GM21390 (cell line): ENCODE data around the gene HEG1.

Experiments
- ATAC-seq: cut with Tn5 transposase; IDR thresholded peaks from one replicate; pipeline ENCODE4 v1.9.1; 2021; ENCODE audit not compliant: unreplicated experiment

Gene HEG1

DNA sequence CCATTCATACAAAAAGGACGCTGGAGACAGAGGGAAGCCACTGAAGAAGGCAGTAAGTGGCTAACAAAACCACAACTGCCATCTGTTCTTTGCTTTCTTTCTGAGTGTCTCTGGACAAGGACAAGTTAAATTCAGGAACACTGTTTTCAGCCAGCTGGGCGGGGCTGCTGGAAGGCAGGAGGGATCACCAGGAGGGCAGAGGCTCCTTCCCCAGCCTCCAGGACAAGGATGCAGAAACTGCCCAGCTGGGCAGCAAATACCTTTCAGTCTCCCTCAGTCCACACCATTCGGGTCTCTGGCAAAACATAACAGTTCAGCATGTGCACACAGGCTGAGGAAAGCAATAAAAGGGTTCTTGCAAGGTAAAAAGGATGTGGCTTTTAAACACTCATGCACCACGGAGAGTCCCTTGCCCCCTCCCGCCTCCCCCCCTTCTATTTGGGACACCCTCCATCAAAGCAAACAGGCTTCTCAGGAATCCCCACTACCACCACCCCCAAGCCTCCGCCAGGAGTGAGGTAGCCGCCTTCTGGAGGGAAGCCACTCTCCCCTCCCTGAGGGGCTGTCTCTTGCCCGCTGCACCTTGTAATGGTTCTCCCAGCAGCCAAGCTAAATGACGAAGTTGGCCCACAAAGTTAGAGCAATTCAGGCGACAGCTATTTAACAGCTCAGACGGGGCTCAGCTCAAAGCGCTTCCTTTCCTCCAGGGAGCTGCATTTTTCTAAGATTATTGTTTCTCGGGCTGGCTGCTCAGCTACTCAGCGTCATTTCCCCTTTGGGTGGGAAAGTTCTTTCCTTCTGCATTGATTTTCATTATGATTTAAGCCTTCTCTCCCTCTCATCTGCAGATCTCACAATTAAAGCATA lies 3.8 kb downstream of the HEG1 start:
- ATAC-seq, result no peak

DNA sequence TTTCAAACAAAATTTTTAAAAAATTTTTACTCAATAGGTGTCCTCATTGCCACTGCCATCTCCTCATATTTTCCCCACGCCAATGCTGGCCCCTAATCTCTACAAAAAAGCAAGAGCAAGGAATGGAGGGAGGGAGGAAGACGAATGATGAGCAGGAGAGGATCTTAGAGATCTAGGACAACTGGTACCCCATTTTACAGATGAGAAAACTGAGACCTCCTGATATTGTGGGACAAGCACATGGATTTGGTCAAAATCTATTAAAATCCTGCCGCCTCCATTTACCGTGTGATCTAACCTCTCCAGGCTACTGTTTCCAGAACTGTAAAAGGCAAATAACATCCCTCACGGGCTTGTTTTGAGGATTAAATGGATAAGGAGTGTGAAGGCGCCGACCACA lies 4.6 kb downstream of the HEG1 start:
- no peak for ATAC-seq

DNA sequence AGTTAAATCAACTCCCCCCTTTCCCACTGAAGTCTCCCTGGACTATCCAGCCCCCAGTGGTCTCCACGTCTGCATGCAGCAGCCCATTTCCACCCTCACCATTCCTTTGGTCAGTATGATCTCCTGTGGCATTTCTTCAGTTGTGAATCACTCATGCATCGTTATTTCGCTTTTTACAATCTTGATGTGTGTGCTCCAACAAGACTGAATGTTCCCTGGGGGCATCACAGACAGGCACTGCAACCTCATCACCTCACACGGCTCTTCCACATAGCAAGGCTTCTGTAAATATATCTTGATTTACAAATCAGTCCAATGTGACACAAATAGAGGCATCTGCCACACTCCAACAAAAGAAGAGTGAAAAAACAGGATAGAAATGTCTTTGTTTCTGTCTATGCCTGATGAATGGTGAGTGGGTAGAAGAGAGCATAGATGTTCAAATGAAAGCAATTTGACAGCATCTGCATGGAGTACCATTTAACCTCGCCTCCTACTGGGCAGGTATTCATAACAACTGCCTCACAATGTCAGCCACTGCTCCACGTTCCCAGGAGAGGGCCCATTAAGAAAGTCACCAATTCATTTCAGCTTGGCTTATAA lies 5.2 kb downstream of the HEG1 start:
- ATAC-seq, result no peak

DNA sequence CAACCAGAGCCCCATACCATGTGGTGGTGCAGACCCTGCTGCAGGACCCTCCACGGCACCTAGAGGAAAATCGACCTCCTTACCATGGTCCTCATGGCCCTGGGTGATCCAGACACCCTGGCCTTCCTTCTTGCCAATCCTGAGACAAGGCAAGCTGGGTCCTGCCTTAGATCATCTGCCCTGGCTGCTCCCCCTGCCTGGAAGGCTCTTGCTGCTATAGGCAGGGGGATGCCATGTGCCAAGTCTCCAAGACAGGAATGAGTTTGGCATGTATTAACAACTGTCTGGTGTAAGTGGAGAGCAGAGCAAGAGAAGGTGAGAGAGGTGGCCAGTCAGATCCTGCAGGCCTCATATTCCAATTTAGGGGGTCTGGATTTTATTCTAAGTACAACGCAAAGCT lies 7.5 kb downstream of the HEG1 start:
- ATAC-seq, result no peak

DNA sequence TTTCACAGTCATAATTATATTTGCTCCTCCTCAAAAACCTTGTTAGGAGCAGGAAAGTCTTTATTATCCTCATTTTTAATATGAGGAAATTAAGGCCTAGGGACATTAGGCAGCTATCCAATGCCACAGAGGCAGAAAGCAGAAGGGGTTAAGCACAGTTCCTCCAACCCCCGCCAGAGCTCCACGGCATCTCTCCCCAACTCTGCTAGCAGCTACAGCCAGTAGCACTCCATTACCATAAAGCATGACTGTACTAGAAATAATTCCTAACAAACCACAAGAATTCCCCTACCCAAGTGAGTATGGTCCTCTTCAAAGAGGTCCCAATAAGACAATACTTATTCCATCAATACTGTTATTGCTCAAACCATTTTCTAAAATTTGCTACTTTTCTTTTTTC lies 9.8 kb downstream of the HEG1 start:
- ATAC-seq, result no peak

DNA sequence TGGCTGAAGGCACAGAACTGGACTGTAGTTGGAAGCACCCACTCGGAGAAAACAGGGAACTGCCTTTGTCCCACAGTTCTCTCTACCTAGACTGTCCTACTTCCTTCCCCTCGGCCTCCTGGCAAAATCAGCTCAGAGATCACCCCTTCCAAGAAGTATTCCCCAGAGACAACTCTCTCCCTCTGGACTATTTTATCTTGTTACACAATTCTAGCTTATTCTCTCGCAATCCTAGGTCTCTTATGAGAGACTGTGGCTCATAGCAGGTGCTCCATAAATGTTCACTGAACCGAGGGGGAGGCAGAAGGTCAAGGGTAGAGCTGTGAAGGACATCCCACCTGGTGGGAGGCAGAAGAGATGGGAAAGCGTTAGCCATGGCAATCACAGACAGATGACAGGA lies 10.6 kb downstream of the HEG1 start:
- no peak for ATAC-seq

DNA sequence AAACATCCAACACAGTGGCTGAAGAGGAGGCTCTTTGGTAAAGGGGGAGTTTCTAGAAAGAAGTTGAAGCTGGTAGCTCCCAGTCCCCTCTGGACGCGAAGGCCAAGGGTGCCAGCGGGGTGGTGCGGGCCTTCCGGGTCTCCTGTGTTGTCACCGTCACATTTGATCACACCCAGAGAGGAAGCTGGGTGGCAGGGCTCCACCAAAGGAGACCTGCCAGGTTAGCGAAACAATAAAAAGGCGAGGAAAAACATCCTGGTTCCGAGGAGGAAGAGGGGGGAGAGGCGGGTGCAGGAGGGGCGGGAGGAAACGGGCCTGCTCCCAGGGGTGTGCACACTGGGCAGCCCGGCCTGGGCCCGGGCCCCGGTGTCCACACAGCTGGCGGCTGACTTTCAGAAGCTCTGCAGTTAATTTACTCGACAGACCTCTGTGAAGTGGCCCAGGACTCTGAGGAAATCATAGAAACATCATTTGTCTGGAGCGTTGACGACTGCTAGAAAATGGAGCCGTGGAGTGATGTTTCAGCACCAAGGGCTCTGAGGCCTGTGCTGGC lies 12.1 kb downstream of the HEG1 start:
- ATAC-seq, result no peak

DNA sequence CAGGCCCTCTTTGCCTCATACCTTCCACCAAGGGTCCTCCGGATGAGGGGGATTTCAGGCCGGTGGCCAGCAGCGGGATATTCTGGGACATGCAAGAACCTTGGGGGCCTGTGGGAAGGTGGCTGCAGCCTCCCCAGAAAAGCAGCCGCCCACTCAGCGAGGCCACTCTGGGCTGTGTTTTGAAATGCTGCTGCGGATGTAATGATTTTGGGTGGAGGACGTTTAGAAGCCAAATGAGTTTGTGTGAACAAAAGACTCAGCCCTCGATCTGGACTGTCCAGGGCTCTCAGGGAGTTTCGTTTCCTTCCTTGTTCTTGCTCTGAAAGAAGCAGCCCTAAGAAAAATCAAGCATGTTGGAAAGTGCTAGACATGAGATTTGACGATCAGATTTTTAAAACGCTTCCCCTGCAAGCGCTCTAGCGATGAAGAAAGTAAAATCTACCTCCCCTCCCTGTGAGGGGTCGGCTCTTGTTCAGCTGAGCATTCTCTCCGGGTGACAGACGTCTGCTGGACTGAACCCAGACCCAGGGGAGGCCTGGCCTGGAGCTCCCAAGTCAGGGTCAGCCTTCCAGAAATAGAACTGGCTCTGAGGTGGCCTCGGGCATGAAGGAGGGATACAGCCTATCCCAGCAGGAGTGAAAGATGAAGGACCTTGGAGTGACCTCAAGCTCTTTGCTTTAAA lies 12.9 kb downstream of the HEG1 start:
- ATAC-seq, result no peak

DNA sequence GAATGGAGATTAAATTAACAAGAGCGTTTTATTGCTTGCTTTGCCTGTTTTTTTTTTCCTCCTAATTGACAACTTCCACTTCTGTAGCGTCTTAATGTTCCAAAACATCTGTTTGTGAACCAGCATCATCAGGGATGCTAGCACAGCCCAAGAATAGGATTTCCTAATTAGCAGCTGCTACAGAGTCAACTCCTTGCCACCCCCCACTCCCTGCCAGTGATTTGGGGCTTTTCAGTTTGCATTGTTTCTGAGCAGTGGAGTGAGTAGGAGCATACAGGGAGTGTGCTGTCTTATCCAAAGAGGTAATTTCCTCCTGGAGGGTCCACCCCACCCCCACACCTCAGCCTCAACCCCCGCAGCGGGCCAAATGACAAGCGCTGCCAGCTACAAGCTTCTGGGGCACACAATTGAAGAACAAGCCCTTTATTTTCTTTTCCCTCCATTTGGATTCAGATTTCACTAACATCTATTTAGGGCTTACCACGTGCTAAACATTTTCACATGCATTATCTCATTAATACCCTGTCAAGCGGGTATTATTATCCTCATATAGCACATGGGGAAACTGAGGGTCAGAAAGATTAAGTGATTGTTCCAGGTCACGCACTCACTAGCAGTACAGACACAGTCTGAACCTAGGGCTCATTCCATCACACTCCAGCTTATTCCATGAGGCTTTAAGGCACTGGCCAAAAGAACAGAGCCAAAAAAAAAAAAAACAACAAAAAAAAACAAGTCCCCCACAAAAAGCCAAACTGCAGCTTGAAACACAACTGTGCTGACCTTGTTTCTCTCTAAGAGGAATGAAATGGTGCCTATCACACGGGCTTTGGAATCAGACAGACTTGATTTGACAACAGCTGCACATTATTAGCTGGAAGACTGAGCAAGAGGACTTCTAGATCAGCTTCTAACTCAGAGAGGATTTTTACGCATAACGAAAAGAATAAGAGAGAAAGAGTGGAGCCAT lies 16.4 kb downstream of the HEG1 start:
- ATAC-seq, result no peak

DNA sequence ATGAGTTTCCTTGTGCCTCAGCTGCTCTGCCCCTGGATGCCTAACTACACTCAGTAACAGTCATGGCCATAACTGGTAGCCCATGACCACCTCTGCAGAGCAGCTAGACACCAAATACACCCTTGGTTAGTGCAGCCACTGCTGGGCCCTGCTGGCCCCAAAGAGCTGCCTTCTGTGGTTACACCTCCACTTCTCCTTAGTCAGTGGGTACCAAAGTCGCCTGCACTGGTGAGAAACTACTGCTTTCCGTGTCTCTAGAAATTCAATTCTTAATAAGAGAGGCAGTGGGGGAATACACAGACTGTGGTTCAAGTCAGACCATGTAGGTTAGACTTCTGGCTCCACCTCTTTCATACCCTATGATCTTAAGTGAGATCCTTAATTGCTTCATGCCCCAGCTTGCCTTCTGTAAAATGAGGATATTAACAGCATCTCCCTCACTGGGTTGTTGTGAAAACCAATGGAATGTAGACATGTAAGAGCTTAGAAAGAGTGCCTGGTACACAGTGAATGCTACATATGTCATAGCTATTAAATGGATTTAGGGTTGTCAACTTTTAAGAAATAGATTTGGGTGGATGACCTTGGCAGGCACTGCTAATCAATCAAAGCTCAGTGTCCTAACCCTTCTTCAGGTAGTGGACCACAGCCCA lies 18.2 kb downstream of the HEG1 start:
- ATAC-seq, result no peak

DNA sequence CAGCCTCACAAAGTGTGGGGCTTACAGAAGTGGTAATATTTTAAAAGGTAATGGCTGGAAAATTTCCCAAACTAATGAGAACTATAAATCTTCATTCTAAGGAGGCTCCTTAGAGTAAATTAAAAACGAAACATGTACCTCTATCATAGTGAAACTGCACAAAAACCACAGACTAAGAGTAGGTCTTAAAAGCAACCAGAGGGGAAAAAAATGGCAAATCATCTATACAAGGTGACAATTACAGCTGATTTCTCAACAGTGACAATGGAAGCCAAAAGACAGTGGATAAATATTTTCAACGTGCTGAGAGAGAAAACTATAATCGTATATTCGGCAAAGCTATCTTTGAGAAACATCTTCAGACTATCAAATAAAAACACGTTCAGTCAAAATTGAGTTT lies 20.6 kb downstream of the HEG1 start:
- ATAC-seq, result peak; percentile 79

DNA sequence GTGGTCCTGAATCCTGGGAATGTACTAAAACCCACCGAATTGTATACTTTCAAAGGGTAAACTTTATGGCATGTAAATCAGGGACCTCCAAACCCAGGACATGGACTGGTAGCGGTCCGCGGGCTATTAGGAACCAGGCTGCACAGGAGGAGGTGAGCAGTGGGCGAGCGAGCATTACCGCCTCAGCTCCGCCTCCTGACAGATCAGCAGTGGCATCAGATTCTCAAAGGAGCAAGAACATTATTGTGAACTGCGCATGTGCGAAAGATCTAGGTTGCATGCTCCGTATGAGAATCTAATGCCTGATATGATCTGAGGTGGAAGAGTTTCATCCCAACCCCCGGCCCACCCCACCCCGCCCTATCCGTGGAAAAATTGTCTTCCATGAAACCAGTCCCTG lies 22.2 kb downstream of the HEG1 start:
- no peak for ATAC-seq

DNA sequence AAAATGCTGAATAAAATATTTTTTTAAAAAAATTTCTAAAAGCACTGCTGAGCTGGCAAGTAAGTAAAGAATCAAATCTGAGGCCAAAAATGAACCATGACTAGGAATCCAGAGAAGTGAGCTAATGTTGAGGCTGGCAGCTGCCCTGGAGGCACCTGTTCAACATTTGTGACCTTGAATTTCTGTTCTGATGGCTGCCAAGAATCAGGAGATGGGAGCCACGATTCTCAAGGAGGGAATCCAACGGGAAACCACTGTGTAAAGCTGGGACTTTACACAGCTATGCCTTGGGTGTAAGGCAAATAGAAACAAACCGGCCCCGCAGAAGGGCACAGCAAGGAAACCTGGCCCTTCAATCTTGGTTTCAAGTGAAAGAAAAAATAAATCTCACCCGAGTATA lies 22.7 kb downstream of the HEG1 start:
- no peak for ATAC-seq

DNA sequence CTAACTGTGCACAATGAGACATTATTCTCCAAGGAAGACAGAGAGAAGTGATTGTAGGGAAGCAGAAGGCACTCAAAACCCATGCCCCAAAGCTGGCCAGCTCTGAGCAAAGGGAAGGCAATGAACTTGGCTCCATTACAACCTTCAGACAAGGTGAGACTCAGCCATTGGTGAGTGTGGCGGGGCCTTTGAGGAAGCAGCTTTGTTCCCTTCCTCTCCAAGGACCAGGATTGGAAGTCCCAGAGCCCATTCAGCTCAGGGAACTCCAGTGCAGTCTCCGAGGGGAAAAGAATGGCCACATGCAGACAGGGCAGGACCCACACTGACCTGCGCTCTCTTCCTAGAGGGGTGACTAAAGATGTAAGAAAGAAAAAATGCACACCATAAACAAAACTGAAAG lies 23.1 kb downstream of the HEG1 start:
- ATAC-seq, result no peak

DNA sequence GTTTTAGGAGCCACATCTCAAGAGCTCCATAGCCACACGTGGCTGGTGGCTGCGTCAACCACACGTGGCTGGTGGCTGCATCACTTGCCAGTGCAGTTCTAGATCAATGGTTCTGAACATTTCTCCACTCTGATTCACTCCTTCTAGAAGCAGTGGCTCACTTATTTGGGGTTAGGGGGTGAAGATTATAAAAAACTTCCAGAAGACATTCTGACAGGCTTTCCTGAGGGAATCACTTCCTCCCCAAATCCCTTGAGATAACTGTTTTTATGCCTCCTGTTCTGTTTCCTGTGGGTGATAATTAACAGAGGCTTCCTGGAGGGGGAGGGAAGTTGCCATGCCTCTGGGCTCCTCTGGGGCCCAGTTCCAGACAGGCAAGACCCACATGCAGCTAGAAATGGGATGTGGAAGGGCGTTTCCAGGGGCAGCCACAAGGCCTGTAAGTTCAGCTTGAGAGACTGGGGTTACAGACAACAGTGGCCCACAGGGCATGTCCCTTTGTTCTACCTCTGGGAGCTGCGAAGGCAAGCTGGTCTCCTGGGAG lies 23.6 kb downstream of the HEG1 start:
- ATAC-seq, result no peak

DNA sequence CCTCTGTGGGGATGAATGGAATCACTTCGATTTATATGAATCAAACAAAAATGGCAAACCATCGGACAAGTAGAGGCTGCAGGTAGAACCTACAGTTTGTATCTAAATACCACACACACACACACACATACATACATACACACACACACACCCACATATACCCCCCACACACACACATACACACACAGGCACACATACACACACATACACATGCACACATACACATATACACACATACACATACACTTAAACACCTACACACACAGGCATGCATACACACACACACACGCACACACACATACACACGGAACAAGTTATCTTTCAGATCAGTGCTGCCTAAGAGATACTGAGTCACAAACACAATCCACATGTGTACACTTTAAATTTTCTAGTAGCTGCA lies 24.3 kb downstream of the HEG1 start:
- ATAC-seq, result no peak

DNA sequence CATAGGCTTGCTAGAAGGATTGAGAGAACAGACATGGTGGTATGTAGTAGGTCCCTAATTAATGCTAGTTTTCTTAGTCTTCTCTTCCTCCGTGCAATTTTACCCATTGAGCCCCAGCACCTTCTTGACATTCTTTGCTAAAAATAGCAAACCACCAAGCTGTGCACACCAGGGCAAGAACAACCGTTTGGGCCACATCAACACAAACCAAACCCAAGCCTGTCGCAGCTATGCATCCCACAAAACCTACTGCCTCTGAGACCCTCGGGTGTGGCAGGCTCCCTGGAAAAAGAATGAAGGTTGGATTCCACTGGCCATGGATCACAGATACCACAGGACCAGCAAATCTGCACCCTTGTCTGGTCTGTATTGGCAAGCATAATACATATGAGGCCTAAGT lies 27.1 kb downstream of the HEG1 start:
- ATAC-seq, result no peak

DNA sequence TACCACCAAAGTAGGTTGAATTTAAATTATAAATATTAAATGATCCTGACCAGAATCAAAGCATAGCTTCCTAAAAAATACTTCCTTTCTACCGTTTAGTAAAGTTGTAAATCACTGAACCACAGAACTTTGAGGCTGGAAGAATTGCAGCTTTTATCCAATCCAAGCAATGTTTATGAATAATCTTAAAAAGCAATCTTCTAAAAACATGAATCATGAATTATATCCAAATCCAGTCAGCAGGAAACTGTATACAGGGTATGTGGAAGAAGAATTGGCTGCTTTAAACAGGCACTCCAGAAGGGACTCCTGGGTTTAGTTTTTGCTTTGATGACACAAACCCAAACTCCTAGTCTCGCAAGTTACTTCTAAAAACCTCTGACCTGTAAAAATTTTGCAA lies 30.2 kb downstream of the HEG1 start:
- no peak for ATAC-seq

DNA sequence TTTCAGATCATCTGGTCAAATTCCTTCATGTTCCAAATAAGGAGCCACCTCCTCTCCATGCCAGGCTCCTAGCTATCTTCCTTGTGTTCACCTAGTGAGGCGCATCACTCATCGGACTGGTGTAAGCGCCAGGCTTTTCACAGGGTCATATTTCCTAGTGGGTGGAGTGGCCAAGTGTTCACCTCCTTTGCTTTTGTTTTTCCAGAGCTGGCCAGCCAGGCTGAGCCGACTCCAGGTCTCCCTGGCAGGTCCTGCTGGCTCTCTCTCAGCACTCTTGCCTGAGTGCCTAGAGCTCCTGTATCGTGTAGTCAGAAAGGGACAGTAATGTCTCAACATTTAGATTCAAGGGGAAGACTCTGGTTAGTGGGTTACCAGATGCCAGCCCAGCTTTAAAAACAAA lies 31.0 kb downstream of the HEG1 start:
- ATAC-seq, result no peak
